NCI-H2196 treated with DMSO at 0.1 percent for 48 hours (cell line): ENCODE measurements around the gene IFNK.
"Not testable (repeated sequence)": the region's sequence is repeated elsewhere in the genome, so short reads cannot be mapped to it uniquely, and the experiment has no call there.

Source experiments
- DNase-seq: peaks from one replicate; lab custom pipeline; 2025; ENCODE audit not compliant: unreplicated experiment; lab: John Stamatoyannopoulos, UW

Gene IFNK, protein sequence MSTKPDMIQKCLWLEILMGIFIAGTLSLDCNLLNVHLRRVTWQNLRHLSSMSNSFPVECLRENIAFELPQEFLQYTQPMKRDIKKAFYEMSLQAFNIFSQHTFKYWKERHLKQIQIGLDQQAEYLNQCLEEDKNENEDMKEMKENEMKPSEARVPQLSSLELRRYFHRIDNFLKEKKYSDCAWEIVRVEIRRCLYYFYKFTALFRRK

DNA sequence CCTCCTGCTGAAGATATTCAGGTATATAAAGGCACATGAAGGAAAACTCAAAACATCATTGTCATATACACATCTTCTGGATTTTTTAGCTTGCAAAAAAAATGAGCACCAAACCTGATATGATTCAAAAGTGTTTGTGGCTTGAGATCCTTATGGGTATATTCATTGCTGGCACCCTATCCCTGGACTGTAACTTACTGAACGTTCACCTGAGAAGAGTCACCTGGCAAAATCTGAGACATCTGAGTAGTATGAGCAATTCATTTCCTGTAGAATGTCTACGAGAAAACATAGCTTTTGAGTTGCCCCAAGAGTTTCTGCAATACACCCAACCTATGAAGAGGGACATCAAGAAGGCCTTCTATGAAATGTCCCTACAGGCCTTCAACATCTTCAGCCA, at the start of gene IFNK:
IFNK (plus strand) TSS at position 55 of the 400 bp plus-strand sequence; CDS start at position 102, 47 bp downstream.
- no peak for DNase-seq

DNA sequence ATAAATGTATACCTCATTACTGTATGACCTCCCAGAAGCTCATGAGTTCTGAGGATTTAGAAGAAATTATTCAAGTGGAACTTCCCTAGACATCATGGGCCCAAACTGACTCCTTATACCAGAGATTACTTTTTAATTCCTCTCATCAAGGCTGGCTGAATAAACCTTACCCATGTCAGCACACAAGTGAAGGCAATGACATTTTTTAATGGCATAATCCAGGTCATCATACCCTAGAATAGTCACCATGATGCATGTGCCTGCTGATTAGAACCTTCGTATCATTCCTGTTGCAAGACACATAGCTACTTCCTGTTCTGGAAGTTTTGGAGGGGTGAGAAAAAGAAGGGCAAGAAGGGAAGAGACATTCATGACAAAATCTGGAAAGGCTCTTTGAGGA, 49.8 kb upstream of the IFNK start:
- no peak for DNase-seq

DNA sequence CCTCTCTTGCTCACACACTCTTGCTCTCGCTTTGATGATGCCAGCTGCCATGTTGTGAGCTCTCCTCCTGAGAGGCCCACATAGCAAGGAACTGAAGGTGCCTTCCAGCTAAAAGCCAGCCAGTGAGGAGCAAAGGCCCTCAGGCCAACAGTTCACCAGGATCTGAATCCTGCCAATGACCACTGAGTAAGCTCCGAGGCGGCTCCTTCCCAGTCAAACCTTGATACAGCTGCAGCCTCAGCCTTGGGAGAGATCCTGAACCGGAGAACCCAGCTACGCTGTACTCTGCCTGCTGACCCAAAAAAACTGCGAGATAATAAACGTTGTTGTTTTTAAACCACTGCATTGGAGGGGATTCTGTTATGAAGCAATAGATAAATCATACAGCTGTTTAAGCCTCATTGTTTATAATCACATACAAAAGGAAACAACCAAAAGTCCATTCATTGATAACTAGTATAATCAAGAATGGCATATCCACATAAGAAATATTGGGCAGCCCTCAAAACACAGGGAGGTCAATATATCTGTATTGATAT, 49.0 kb upstream of the IFNK start:
- DNase-seq: no peak

DNA sequence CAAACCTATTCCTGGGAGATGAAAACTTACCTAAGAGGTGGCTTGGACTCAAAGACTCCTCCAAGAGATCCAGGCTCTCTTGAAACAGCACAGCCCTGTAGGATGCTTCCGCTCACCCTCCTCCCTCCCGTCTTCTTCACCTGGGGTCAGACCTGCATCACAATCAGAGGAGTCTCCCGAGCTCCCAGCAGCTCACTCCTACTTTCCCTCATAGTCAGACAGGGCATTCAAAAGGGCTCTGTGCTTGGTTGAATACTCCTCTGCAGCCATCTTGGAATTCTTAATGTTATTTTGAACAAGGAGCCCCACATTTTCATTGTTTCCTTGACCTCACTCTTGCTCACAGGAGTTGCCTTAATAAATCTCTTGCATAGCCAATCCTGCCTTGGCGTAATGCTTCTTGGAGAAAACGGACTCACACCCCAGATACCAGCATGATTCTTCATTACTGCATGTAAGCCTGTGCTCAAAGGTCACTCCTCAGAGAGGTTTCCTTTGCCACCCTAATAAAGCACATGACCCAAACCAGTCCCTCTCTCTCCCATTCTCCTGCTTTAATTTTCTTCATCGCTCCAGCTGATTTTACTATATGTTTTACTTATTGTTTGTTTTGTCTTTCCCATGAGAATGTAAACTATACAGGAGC, 47.1 kb upstream of the IFNK start:
- no peak for DNase-seq

DNA sequence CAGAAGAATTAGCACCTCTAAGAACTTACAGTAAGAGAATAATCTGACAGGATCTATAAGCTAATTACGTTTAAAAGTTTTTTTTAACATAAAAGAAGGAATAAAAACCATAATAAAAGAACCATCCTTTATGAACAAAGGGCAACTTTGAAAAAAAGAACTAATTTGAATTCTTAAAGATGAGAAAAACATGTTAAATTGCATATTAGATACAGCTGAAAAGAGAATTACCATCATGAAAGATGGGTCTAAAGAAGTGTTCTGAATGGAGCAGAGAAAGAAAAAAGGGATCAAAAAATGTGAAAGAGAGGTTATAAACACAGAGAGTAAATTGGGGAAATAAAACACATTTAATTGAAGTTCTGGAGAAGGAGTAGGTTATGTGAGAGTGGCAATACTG, 45.8 kb upstream of the IFNK start:
- DNase-seq: no peak

DNA sequence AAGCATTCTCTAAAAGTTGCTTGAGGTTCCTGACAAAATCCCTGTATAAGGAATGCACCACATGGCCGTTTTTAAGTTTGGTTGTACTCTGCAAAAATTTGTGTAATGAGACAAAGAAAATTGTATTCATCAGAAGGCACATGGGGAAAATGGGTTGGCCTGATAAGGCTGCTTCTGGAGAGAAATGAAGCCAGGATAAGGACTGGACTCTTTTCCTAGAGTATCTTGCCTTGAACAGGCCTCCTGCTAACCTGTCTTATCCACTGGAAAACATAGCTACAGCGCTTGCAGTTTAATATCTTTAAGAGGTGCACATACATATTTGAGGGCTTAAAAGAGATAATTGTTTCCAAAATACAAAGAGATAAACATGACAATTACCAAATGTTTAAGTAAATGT, 41.4 kb upstream of the IFNK start:
- DNase-seq: no peak

DNA sequence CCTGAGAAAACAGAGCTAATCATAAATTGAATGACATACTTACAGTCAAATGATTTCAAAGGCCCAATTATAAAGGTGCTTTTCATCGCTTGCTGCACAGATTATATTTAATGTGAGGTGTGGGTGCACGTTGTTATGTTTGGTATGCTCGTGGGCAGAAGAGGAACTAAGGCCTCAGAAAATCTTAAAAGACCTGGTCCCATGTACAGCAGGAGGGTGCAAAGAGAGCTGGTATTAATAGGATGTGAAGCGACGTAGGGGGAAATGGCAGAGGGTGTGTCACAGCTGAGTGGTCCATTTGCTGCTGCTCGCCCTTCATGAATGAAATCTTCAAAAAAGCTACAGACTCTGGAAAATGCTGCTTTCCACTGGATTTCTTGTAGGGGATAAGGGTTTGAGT, 40.5 kb upstream of the IFNK start:
- no peak for DNase-seq

DNA sequence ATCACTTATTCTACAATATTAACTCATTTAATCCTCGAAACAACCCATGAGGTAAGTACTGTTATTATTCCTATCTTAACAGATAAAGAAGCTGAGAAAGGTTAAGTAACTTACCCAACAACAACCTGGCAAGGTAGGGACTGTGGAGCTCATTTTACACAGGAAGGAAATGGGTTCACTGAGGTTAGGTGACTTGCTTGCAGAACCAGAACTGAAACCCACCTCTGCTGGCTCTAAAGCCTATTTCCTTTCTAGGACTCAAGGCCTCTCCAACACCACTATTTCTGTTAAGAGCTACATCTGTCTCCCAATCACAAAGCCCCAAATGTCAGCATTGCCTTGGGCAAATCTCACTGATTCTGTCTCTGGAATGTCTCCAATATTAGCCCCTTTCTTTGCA, 38.9 kb upstream of the IFNK start:
- DNase-seq: no peak

DNA sequence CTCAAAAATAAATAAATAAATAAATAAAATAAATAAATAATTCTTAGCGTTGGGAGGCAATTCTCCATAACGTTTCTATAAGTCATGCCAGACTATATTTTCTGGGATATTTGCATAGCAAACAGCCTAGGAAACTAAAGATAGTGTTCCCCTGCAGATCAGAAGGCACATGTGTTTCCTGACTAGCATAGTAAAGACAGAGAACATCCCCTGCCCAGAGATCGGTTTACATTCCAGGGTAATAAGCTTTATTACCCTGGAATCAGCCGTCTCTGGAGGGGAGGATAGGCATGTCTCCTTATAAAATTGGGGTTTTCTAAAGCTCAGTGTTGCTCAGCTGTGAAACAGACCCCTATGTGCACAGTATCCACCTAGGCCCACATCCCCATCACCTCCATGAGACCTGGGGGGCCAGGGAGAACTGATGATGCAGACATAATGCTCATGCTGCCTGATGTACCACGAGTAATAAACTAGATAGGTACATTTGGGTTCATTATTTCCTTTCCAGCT, 36.9 kb upstream of the IFNK start:
- DNase-seq: no peak

DNA sequence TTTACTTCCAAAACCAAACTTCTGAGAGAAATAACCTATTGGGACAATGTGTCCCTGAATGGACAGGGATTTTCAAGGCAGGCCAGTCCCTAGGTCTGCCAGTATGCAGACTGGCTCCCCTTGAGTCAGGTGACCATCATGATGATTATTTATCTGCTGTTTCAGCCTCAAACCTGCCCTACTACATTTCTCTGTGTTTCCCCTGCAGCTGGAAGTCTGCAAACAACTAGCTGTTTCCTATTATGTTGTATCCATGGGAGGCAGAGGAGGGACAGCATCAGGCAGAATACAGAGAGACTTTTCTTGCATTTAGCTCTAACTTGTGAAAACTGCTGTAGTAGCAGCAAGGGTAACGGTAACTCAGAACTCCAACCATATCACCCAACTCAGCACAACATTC, 36.2 kb upstream of the IFNK start:
- no peak for DNase-seq

DNA sequence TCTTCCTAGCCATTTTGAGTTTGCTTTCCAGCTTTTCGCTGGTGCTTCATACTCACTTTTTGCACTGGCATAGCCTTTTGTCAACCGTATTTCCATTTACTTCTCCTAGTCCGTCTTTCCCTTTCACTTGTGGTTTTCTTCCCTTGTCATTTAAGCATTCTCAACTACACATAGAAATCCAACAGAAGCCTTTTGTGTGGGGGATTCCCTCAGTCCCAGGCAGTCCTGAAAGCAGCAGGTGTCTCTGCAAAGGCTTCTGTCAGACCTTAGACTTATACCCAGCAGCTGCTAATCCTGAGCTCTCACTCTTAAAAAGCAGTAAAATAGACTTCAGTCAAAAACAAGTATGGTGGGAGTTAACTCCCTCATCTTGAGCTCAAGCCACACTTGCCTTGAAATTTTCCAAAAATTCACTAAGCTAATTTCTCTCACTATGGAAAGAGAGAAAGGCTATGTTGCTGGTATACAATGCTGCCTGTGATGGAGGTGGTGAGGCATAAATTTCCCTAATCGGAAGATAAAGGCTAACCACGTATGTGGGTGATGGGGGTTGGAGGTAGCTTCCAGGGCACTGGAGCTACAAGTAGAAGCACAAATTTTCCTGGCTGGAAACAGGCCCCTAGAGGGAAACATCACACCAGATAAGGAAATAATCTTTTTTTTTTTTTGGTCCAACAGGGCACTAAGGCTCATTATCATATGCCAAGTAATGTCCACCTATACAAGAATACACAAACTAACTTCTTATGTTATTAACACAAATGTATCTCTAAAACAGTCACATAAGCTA, 34.8 kb upstream of the IFNK start:
- no peak for DNase-seq

DNA sequence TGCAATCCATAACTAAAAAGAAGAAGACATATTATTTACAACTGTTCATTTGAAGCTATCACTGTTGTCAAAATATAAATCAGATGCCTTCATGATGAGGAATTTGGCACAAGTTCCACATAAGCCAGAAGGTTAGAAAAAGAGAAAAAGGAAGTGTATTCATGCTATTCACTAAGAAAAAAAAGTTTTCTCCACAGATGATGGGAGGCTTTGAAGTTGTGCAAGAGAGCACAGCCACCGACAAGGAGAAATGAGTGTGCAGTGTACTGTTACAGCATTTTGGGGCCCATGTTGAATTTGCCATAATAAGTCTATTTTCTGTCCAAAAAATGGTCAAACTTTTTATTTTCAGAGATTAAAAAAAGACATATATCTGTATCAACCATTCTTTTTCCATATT, 32.9 kb upstream of the IFNK start:
- DNase-seq: no peak

DNA sequence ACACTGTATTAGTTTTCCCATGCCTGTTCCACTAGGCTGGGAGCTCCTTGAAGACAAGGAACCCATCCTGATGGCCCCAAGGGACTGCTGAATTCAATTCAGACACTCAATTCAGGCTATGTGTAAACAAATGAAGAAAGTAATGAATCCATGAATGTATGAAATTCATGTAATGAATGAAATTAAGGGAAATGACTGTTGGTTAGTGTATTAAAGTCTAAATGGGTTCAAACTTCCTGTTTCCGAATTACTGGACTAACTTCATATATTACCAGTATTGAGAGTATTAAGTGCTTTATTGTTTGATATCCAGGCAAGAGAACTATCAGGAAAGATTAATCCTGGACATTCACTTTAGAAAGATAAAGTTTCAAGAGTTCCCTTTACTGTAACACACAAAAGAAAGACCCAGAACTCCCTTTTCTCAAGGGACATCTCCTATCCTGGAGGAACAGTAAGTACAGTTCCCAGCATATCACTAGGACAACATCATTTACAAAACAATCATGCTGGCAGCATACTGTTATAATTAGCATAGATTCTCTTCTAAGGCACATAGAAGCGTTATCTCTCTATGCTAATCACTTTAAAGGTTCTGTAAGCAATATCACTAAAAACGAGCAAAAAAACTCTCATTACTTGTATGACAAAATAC, 28.5 kb upstream of the IFNK start:
- DNase-seq: no peak

DNA sequence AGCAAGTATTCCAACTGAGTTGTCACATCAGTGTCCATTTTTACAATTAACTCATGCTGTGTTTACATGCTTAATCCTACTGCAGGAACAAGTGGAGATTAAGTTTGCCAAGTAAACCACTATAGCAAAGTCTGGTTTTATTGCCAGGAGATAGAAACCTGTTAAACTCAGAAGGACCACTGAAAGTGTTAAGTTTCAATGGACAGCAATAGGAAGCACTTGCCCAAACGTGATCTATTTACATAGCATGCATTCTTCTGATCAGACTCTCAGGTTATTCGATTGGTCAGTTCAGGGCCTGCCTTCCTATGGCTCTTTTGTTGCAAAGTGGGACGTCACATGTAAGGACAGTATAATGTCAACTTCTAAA, 28.0 kb upstream of the IFNK start:
- no peak for DNase-seq

DNA sequence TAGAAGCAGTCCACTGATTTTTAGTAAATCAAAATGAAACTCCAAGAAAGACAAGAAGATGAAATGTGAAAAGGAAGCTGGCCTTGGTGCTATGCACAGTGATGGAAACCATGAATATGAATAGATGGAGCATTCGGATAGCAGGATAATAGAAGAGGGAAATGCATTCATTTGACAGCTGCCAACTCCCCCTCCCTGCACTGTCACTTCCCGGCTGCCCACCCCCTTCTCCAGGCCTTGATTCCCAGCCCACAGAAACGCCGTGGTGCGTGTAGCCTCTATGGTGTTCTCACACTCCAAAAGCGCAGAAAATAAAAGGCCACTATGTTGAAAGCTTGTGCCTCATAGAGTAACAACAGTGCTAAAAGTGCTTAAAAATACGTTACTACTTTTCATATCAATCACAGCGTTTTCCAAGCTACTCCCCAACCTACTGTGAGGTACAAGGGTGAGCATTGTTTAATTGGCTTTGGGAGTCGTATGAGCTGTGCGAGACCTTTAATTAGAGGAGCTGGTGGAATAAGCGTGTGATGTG, 26.1 kb upstream of the IFNK start:
- no peak for DNase-seq

DNA sequence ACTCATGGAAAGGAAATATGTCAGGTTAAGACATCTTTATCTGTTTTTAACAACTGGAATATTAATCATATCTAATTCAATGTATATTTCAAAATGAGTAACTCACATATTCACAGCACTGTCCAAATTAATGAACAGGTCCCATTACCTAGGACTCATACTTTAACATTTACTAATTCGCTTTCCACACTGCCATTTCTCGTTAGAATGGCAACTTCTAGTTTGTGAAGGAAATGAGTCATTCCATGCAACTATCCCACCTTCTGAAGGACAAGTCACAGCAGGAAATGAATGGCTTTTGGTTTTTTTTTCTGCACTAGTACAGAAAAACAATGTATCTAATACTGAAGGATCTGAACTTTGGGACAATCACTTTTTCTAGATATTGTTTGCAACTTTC, 24.6 kb upstream of the IFNK start:
- DNase-seq: no peak

DNA sequence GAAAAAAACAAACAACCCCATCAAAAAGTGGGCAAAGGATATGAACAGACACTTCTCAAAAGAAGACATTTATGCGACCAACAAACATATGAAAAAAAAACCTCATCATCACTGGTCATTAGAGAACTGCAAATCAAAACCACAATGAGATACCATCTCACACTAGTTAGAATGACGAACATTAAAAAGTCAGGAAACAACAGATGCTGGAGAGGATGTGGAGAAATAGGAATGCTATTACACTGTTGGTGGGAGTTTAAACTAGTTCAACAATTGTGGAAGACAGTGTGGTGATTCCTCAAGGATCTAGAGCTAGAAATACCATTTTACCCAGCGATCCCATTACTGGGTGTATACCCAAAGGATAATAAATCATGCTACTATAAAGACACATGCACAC, 23.2 kb upstream of the IFNK start:
- DNase-seq: not testable (repeated sequence)

DNA sequence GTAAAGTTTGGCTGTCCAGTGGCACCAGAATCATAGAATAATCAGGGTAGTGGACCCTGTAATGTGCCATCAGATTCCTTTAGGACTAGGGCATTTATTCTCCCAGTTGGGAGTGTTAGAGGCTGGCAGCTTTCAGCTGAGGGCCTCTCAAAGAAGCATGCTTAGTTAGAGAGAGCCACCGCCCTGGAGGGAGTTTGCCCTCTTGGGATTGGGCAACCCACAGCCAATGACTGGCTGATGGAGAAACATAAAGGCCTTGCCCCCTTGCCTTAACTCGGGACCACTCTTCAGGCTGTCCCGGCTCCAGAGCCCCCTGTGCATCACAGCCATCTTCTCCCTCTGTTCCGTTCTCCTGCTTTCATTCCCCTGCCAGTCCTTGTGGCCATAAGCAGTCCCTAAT, 20.5 kb upstream of the IFNK start:
- DNase-seq: no peak

DNA sequence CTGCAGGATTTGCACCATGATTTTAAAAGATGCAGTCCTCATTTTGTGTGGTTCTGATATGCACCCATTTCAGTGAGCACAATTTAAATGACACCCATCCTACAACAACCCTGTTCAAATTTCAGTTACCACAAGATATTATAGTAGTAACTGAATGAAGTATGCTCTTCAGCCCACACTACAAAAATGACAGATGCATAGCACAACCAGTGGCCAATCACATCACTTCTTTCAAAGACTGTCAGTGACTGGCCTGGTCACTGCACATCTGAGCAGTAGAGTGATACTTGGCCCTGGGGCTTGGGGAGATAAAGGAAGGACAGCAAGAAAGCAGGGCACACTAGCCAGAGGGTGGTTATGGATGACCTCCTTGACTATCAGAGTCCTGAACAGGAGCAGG, 19.8 kb upstream of the IFNK start:
- no peak for DNase-seq

DNA sequence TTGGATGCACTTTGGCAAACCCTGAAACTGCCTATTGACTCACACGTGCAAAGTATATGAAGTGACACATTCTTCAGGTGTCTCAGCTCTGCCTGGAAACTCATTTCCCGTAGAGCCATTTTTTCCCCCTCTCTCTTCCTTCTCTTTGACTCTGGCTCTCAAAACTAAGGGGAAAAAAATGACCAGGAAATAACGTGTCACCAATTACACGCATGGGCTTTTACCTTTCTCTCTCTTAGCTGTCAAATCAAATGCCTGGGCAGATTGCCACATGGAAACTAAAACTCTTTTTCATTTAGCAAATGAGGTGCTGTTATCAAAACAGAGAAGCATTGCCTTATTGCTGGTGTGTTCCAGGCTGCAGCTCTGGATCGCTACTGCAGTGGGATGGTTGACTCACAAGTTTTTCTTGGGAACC, 18.3 kb upstream of the IFNK start:
- DNase-seq: no peak

DNA sequence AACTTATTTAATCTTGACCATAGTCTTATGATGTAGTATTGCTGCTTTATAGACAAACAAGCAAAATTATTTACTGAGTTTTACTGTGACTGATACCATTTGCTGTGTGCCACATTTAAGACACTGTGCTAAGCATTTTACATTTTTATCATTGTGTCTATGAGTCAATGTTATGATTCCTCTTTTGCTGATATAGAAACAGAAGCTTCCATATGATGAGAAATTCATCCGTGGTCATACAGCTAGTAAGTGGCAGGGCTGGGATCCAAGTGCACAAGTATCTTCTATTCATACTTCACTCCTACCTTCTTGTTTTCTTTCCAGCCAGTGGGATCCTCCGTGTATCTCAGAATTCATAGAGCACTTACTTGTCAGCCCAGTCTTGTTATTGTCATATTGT, 17.1 kb upstream of the IFNK start:
- DNase-seq: no peak
